ENCODE results near the gene ABCG4.
"Not testable (repeated sequence)": the region's sequence is repeated elsewhere in the genome, so short reads cannot be mapped to it uniquely, and the experiment has no call there.

ABCG4 gene

DNA sequence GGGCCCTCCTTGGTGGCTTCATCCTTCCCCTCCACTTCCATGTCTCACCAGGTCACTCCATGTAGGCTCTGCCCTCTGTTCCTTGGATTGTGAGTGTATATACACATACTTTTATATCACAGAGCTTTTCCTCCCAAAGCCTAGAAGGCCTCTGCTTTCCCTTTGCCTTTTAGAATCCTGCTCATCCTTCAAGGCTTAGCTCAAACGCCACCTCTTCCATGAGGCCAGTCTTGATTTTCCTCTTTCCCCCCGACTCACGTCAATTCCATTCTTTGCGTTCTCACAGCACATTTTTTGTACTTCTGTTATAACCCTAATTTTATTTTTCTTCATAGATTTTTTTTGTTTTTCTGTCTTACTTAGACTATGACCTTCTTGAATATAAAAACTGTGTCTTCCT lies 3.8 kb downstream of the ABCG4 start:
- in situ Hi-C loops (cut with HindIII; ENCODE audit: low sequenced_read_pairs): no loop called here

DNA sequence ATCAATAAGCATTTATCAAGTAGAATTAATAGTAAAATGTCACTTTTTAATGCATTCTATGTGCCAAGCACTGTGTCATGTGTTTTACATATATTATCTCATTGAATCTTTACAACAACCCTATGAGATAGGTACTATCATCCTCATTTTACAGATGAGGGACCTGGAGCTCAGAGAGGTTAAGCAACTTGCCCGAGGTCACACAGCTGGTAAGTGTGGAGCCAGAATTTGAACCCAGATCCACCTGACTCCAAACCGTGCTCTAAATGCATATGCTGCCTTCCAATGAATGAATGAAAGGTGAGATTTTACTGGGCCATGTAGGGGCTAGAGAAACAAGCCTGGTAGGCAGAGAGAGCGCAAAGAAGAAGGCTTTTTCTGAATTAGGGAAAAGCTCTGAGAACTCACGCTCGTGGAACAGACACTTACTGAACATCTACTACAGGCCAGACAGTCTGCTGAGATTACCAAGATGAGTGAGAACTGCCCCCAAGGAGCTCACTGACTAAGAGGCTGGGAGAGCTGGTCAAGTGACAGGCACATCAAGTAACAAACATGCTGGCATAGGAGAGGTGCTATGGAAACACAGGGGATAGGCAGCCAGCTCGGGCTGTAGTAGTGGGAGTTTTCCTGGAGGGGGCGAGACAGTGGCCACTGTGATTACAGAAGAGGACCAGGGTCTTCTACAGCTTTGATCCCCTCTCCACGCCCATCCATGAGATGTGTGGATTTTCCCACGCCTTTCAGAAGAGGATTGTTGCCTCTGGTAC lies 4.4 kb downstream of the ABCG4 start:
- in situ Hi-C loops (cut with HindIII; ENCODE audit: low sequenced_read_pairs): no loop called here

DNA sequence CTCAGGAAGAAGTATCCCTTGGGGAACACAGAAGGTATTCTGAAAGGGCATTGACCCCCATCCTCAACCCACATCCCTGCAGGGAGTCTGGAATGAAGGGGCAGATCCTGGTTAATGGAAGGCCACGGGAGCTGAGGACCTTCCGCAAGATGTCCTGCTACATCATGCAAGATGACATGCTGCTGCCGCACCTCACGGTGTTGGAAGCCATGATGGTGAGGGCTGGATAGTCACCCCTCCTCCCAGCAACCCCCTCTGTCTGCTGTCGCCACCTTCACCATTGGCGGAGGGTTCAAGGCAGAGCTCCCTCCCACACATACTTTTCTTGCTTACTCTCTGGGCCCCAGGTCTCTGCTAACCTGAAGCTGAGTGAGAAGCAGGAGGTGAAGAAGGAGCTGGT lies 5.3 kb downstream of the ABCG4 start:
- in situ Hi-C loops (cut with HindIII; ENCODE audit: low sequenced_read_pairs): no loop called here

DNA sequence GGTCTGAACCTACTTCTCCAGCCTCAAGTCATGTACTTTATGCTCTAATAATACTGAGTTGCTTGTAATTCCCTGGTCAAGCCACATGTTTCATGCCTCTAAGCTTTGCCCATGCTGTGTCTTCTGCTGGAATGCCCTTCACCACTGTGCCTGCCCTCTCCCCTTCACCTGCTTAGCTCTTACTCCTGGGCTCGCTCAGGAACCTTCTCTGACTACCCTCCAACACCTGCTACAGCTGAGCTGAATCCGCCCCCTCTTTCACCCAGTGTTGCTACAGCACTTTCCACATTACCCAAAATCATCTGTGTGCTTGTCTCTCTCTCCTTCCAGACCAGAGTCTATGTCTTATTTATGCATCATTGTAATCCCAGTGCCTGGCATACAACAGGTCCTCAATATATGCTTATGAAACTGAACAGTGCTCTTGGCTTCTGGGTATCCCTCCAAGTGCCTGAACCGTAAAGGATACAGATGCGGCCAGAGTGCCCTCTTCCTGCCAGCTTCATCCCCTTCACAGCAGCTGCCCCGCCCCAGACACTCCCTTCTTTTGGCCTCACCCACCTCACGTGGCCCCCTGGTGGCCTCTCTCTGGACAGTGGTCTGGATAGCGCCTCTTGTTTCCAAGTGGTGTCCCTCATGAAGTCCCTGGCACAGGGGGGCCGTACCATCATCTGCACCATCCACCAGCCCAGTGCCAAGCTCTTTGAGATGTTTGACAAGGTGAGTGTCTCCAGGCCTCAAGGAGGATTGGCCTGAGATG lies 7.1 kb downstream of the ABCG4 start:
- in situ Hi-C loops (cut with HindIII; ENCODE audit: low sequenced_read_pairs): no loop called here

DNA sequence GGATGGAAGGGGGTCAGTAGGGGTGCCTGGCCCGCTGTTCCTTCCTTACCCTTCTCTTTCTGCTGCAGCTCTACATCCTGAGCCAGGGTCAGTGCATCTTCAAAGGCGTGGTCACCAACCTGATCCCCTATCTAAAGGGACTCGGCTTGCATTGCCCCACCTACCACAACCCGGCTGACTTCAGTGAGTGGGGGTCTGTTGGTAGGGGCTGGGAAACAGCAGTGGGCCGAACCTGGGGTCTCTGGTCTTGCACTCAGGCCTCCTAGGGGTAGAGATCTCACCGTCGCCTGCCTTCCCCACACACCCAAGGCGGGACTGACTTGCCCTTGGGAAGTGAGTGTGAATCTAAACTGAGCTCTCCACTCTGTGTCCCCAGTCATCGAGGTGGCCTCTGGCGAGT lies 7.6 kb downstream of the ABCG4 start:
- in situ Hi-C loops (cut with HindIII; ENCODE audit: low sequenced_read_pairs): no loop called here

DNA sequence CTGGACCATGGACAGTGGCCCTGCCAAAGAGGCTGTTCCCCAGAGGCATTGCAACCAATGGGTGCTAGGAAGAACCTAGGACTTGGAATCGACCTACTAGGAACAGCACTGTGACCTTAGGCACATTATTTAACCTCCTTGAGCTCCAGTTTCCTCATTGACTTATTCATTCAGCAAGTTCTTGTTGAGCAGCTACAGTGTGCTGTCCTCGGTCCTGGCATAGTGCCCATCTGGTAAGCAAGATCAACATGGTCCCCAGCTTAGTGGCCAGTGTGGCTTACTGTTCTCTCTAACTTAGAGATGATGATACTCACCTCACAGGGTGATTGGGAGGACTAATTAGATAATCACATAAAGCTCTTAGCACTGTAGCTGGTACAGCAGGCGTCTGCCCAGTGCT lies 8.2 kb downstream of the ABCG4 start:
- in situ Hi-C loops (cut with HindIII; ENCODE audit: low sequenced_read_pairs): no loop called here

DNA sequence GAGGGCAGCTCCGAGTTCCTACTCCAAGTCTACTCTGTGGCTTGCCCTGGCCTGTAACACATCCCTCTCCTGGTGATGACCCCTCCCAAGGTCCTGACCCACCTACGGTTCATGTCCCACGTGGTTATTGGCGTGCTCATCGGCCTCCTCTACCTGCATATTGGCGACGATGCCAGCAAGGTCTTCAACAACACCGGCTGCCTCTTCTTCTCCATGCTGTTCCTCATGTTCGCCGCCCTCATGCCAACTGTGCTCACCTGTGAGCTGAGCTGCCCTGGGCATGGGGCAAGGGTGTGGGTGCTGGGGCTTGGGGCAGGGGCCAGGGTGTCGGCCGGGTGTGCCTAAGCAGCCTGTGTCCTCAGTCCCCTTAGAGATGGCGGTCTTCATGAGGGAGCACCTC lies 9.6 kb downstream of the ABCG4 start:
- in situ Hi-C loops (cut with HindIII; ENCODE audit: low sequenced_read_pairs): no loop called here

DNA sequence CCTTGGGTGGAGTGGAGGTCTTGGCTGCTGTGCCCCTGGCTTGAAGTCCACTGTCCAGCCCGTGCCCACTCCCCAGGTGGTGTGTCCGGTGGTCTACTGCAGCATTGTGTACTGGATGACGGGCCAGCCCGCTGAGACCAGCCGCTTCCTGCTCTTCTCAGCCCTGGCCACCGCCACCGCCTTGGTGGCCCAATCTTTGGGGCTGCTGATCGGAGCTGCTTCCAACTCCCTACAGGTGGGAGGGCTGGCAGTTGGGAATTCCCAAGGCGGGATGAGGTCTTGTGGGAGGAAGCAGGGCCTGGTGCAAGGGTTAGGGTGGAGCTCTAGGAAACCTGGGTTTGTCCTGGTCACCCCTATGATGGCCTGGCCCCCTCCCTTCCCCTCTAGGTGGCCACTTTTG lies 11.3 kb downstream of the ABCG4 start:
- in situ Hi-C loops (cut with HindIII; ENCODE audit: low sequenced_read_pairs): no loop called here

DNA sequence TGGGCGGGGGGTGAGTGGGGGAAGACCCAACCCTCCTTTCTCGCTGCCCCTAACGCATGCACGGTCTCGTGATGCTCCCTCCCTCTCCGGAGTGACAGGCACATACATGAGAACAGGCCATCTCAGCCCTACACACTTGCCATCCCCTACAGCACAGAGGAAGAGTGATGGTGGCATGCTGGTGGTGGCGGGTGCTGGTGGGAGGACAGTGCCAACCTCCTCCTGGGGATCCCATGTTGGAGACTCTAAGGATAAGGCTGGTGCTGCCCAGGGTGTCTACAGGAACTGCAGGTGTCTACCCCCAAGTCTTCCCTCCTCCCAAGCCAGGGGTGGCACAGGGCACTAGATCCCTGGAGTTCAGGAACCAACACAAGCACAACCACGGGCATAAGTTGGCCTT lies 13.0 kb downstream of the ABCG4 start:
- in situ Hi-C loops (cut with HindIII; ENCODE audit: low sequenced_read_pairs): no loop called here

DNA sequence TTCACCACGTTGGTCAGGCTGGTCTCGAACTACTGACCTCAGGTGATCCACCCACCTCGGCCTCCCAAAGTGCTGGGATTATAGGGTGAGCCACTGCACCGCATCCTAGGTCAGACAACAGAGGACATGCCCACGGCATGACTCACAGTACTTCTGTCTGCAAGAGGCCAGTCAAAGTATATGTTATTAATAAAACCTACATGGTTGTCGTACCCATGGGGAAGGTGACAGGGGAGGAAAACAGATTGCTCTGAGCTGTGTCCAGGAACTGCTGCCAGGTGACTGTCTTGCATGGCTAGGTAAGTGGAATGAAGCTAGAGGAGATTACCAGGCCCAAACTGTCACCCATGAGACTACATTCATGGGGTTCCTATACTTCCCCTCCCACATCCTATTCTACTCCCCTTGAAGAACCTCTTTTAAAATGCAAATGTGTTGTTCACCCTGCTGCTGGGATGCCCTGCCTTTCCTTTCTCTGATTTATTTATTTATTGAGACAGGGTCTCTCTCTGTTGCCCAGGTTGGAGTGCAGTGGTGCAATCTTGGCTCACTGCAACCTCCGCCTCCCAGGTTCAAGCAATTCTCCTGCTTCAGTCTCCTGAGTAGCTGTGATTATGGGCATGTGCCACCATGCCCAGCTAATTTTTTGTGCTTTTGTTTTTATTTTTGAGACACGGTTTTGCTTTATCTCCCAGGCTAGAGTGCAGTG lies 17.7 kb downstream of the ABCG4 start:
- in situ Hi-C loops (cut with HindIII; ENCODE audit: low sequenced_read_pairs): no loop called here

DNA sequence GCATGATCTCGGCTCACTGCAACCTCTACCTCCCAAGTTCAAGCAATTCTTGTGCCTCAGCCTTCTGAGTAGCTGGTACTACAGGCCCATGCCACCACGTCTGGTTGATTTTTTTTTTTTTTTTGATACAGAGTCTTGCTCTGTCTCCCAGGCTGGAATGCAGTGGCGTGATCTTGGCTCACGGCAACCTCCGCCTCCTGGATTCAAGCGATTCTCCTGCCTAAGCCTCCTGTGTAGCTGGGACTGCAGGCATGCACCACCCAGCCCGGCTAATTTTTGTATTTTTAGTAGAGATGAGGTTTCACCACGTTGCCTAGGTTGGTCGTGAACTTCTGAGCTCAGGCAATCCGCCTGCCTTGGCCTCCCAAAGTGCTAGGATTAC lies 18.2 kb downstream of the ABCG4 start:
- in situ Hi-C loops (cut with HindIII; ENCODE audit: low sequenced_read_pairs): not testable (repeated sequence)

DNA sequence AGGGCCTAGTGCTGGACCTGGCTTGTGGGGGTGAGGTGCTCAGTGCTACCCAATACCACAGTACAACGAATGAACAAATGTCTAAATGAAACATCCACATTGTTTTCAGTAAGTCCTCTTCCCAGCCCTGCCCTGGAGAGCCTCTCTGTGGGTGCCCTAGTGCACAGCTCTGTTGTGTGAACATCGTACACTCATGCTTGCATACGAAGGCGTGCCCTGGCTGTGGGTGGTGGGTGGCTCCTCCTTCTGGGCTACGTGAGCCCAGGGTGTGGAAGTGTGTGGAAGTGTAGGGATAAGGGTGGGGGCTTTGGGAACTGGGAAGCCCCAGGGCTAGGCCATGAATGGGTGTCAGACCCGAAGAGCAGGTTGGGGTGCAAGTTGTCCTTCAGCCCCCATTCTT lies 19.1 kb downstream of the ABCG4 start:
- in situ Hi-C loops (cut with HindIII; ENCODE audit: low sequenced_read_pairs): no loop called here

DNA sequence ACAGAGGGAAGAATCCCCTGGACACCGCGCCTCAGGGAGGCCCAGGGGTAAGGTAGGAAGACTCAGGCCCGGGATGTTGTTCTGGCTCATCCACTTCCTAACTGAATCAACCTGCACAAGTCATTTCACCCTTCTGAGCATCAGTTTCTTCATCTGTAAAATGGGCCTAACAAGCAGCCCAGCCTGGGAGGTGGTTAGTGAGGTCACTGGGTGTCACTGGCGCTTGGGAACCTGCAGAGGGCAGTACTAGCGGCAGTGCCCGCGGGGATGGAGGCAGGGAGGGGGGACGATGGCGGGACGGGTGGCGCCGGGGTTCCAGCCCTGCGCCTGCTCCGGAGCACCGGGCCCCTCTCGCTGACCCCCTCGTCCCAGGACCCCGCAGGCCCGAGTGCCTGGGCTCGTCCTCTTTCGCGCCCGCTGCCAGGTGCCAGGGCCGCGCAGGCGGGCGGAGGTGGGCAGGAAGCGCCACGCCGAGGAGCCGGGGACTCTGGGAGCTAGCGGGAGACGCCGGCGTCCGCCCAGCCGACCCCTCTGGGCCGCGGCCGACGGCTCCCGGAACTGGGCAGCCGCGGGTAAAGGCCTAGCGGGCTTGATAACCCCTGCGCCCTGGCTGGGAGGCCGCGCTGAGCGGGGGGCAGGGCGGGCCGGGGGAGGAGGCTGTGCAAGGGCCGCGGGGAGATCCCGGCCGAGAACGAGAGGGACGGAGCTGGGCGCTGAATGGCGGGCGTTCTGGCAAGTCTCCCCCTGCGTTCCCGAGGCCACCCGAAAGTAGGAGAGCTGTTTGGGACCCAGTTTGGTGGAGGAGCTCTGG lies 19.8 kb downstream of the ABCG4 start, which contains the start of gene NLRX1:
NLRX1 (plus strand) TSS at position 255 of the 811 bp plus-strand sequence. CDS start 2,679 bp downstream, outside the sequence.
- in situ Hi-C loops (cut with HindIII; ENCODE audit: low sequenced_read_pairs): no loop called here

DNA sequence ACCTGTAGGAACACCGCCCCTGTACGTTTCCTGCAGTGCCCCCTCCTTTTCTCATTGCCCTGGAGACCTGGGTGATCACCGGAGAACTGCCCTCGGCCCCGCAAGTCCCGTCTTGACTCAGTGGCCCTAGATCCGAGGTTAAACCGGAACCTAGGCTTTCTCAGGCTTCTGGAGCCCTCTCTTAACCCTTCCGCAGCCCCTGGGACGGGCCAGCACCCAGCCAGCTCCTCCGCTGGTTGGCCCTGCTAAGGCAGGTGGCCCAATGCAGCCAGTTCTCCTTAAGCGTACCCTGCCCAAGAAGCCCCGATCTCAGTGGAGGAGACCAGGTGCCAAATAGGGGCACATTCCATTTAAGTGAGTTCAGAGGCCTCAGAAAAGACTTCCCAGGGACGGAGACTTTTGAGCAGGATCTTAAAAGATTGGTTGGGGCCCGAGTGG lies 20.4 kb downstream of the ABCG4 start:
- in situ Hi-C loops (cut with HindIII; ENCODE audit: low sequenced_read_pairs): no loop called here

DNA sequence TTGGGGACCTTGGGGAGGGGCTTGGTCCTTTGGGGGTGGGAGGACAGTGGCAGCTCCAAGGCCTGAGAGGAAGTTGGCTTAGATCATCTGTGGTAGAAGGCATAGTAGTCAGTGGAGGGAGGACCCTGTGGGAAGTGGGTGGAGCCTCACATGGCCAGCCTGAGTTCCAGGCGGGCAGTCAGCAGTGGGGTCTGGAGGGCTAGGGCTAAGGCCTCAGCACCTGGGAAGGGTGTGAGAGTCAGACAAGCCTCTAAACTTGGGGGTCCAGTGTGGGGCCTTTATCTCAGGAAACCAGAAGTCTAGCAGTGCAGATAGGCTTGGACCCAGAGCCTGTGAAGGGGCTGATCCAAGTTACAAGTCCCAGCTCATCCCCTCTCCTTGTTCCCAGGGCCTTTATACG lies 23.7 kb downstream of the ABCG4 start:
- in situ Hi-C loops (cut with HindIII; ENCODE audit: low sequenced_read_pairs): loop anchor here (5.0 kb wide), 1 partner anchor 100 kb away; no protein-coding TSS in a partner anchor

DNA sequence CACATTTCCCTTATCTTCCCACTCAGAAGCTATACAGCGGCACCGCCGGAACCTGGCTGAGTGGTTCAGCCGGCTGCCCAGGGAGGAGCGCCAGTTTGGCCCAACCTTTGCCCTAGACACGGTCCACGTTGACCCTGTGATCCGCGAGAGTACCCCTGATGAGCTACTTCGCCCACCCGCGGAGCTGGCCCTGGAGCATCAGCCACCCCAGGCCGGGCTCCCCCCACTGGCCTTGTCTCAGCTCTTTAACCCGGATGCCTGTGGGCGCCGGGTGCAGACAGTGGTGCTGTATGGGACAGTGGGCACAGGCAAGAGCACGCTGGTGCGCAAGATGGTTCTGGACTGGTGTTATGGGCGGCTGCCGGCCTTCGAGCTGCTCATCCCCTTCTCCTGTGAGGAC lies 24.6 kb downstream of the ABCG4 start:
- in situ Hi-C loops (cut with HindIII; ENCODE audit: low sequenced_read_pairs): loop anchor here (5.0 kb wide), 1 partner anchor 99 kb away; no protein-coding TSS in a partner anchor

DNA sequence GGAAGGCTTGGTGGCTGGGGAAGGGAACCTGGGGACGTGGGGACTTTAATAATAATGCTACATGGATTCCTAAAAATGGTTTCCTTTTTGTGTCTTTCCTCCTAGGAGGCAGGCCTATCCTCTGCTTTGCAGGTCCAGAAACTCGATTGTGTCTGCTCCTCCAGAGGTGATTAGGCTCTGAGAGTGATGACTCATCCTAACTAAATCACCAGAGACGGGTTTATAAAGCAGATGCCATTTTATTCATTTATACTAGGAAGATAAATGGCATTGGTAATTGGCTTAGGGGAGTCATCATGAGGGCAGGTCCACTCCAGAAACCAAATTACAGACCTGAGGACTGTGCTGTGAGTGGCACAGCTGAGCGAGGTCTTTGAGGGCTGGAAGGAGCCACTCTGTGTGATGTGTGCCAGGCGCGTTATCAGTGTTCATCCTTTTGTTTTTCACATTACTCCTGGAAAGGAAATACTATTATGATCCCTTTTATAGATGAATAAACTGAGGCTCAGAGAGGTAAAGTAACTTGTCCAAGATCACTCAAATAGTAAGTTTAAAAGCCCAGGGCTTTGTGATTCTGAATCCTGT lies 26.7 kb downstream of the ABCG4 start:
- in situ Hi-C loops (cut with HindIII; ENCODE audit: low sequenced_read_pairs): no loop called here

DNA sequence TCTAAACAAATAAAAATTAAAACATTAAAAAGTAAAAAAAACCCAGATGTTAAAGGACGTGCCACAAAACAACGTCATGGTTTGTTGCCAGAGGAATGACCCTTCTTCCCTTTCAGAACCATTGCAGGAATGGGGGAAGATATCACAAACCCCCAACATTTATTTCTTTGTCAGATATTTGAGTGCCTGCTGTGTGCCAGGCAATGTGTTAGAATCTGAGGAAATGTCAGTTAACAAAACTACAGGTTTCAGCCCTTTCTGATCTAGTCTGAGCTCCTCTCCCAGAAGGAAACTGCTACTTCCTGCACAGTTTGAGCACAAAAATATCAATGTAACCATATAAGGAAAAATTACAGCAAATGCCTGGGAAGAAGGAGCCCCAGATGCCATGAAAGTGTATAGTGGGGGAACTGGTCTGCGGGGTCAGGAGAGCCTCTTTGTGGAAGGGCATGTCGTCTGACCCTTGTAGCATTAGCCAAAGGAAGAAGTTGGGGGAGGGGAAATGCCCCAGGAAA lies 29.4 kb downstream of the ABCG4 start:
- in situ Hi-C loops (cut with HindIII; ENCODE audit: low sequenced_read_pairs): no loop called here

DNA sequence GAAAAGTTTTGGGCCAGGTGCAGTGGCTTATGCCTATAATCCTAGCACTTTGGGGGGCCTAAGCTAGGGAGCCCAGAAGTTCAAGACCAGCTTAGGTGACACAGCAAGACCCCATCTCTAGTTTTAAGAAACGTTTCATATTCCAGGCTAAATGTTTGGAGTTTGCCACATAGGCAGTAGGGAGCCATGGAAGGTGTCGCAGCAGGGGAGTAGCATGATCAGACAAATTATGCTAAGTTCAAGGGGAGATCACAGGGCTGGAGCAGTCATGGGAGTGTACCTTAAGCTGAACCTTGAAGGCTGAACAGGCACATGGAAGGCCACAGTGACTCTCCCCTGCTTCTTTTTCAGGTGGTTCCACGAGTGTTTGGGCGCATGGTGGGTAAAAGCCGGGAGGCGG lies 30.5 kb downstream of the ABCG4 start:
- in situ Hi-C loops (cut with HindIII; ENCODE audit: low sequenced_read_pairs): no loop called here

DNA sequence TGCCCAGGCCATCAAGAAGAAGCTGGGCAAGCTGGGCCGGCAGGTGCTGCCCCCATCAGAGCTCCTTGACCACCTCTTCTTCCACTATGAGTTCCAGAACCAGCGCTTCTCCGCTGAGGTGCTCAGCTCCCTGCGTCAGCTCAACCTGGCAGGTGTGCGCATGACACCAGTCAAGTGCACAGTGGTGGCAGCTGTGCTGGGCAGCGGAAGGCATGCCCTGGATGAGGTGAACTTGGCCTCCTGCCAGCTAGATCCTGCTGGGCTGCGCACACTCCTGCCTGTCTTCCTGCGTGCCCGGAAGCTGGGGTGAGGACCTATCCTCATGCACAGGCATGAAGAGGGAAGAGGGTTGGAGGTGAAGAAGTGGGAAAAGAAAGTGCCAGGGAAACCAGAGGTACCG lies 31.1 kb downstream of the ABCG4 start:
- in situ Hi-C loops (cut with HindIII; ENCODE audit: low sequenced_read_pairs): no loop called here

Data from endothelial cell of hepatic sinusoid (primary cell).